Vagina (tissue), 2 donors: ENCODE data around the gene EPB41L5. TPM values are rescaled to one million over a fixed set of nuclear protein-coding genes. Genes with fewer than 3 reads are reported as not detected.

ENCODE experiments used
- DNase-seq, 2 donors: peaks; one replicate each; pipeline ENCODE4 v3.0.0-alpha.2; 2017; ENCODE audit errors: extremely low spot score in 2 of 2
- H3K27ac ChIP-seq: fragments of 200-600 bp; sonication (generic); one replicate; pipeline ENCODE4 v1.5.1; 2019
- H3K27me3 ChIP-seq: fragments of 200-600 bp; sonication (generic); one replicate; pipeline ENCODE4 v1.5.1; 2019
- H3K36me3 ChIP-seq, 2 donors: fragments of 200-600 bp; sonication (generic); one replicate each; pipeline ENCODE4 v1.5.1; 2017 to 2019
- H3K4me1 ChIP-seq: fragments of 200-600 bp; sonication (generic); one replicate; pipeline ENCODE4 v1.5.1; 2019
- H3K4me3 ChIP-seq, 2 donors: fragments of 200-600 bp; sonication (generic); 1 replicate in 1 of 2; 2 replicates in 1 of 2; pipeline ENCODE4 v1.5.1; 2016 to 2019
- H3K9me3 ChIP-seq: fragments of 200-600 bp; sonication (generic); one replicate; pipeline ENCODE4 v1.5.1; 2019
- CTCF ChIP-seq, 3 experiments: fragments of 450-650 bp in 2 of 3; fragments of 200-600 bp in 1 of 3; sonication (generic) in 1 of 3; IDR thresholded peaks; one replicate each; pipeline ENCODE4 v1.5.1; 2017 to 2019; ENCODE audit warnings: antibody characterized with exemption in 3 of 3, mild to moderate bottlenecking in 2 of 3, moderate library complexity in 2 of 3
- POLR2A ChIP-seq, 2 donors: fragments of 450-650 bp; IDR thresholded peaks; one replicate each; pipeline ENCODE4 v1.6.1; 2017; ENCODE audit warnings: antibody characterized with exemption in 2 of 2, mild to moderate bottlenecking in 2 of 2, moderate library complexity in 2 of 2
- POLR2AphosphoS5 ChIP-seq, 2 donors: sonication (generic); formaldehyde crosslinking; IDR thresholded peaks; one replicate each; pipeline ENCODE4 v1.9.0; 2017; ENCODE audit warnings: antibody characterized with exemption in 2 of 2, mild to moderate bottlenecking in 2 of 2, low read depth in 1 of 2; ENCODE audit not compliant: insufficient read depth in 1 of 2
- intact Hi-C: fragments of 100-400 bp; cut with DNase I; formaldehyde crosslinking; loops from one replicate; pipeline ENCODE4 v1.15.1; 2023
- total RNA-seq: library from RNA; depleted of rRNA; stranded (reverse); fragments of >200 nt; gene quantifications from one replicate; pipeline ENCODE4 v1.2.3, GENCODE V29; 2016

EPB41L5 gene
- total RNA-seq, 1 donor from 2014 or later = 37.6 TPM

DNA sequence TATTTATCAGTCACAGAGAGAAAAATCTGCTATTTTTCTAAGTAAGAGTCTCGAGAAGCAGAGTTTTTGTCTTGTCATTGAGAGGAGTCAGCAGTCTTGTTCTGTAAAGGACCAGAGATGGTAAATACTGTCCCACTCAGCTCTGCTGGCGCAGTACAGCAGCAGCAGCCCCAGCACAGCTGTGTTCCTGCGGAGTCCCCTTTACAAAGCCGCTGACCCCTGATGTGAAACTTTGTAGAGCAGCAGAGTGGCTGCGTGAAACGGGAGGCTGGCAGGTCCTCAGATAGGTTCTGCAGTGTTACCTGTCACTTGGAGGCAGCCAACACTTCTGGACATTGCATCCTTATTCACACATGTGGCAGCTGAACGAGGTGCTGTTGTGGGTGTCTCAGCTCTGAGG, 165.1 kb downstream of the EPB41L5 start:
- H3K4me1 ChIP-seq = peaks cover 13% of the 10 kb centered on the region
- TF ChIP-seq CTCF (IDR thresholded peaks at IDR 0.05) (no peak), POLR2A (IDR thresholded peaks at IDR 0.05) (no peak), POLR2AphosphoS5 (IDR thresholded peaks at IDR 0.05; ENCODE audit: insufficient read depth in 1 of 2, low read depth in 1 of 2) (no peak)
- intact Hi-C loops = loop anchor here (10.0 kb wide), 1 partner anchor 473 kb away; no protein-coding TSS in a partner anchor
- H3K9me3 ChIP-seq = no peaks in the 10 kb centered on the region
- no peaks in the 10 kb centered on the region for H3K36me3 ChIP-seq
- H3K27ac ChIP-seq = no peak overlapping the region
- H3K27me3 ChIP-seq = no peaks in the 10 kb centered on the region
- DNase-seq = no peak
- H3K4me3 ChIP-seq = no peak overlapping the region

GRCh38 chr2:120179396-120179795, 166.5 kb downstream of the EPB41L5 start:
- no peak overlapping the region for H3K27ac ChIP-seq
- DNase-seq = no peak
- no peak overlapping the region for H3K4me3 ChIP-seq
- H3K27me3 ChIP-seq = no peaks in the 10 kb centered on the region
- H3K36me3 ChIP-seq = no peaks in the 10 kb centered on the region
- peaks cover 12% of the 10 kb centered on the region for H3K4me1 ChIP-seq
- intact Hi-C loops = loop anchor here (10.0 kb wide), 1 partner anchor 475 kb away; no protein-coding TSS in a partner anchor
- TF ChIP-seq CTCF (IDR thresholded peaks at IDR 0.05) (no peak), POLR2A (IDR thresholded peaks at IDR 0.05) (no peak), POLR2AphosphoS5 (IDR thresholded peaks at IDR 0.05; ENCODE audit: insufficient read depth in 1 of 2, low read depth in 1 of 2) (no peak)
- no peaks in the 10 kb centered on the region for H3K9me3 ChIP-seq

- no peaks in the 10 kb centered on the region for H3K9me3 ChIP-seq
- H3K27ac ChIP-seq = no peak overlapping the region
- DNase-seq = no peak
- TF ChIP-seq POLR2AphosphoS5 (IDR thresholded peaks at IDR 0.05; ENCODE audit: insufficient read depth in 1 of 2, low read depth in 1 of 2) = no peak
- TF ChIP-seq POLR2A (IDR thresholded peaks at IDR 0.05) = no peak
- no peak for TF ChIP-seq CTCF (IDR thresholded peaks at IDR 0.05)
- no peaks in the 10 kb centered on the region for H3K27me3 ChIP-seq
- no peak overlapping the region for H3K4me3 ChIP-seq
- peaks cover 6% of the 10 kb centered on the region for H3K4me1 ChIP-seq
- H3K36me3 ChIP-seq = no peaks in the 10 kb centered on the region
- intact Hi-C loops = no loop called here
Observed at GRCh38 chr2:120180066-120180465, 167.2 kb downstream of the EPB41L5 start.

DNA sequence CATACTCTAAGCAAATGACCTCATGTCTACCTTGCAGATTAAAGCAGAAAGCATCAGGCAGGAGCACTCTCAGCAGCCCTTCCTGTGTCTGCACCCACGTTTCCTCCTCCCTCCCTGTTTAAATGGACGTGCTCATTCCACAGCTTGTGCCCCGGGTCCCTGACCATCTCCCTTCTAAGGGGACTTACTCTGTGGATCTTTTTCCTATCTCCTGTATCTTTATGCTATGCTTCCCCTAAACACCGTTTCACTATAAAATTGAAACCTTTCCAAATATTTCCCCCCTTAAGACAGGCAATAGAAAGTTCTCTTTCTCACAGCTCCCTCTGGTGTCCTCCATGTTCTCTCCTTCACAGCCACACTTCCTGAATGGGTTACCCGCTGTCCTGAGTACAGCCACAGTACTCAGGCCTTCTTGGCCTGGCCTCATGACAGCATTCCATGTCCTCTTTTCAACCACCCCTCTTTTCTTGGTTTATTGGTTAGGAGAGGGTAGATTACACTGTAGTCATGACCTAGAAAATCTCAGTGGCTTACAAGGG, 169.2 kb downstream of the EPB41L5 start:
- H3K4me3 ChIP-seq = no peak overlapping the region
- H3K4me1 ChIP-seq = no peaks in the 10 kb centered on the region
- H3K27ac ChIP-seq = no peak overlapping the region
- intact Hi-C loops = no loop called here
- no peaks in the 10 kb centered on the region for H3K9me3 ChIP-seq
- no peak for DNase-seq
- H3K36me3 ChIP-seq = no peaks in the 10 kb centered on the region
- no peaks in the 10 kb centered on the region for H3K27me3 ChIP-seq
- no peak for TF ChIP-seq POLR2A (IDR thresholded peaks at IDR 0.05)
- no peak for TF ChIP-seq CTCF (IDR thresholded peaks at IDR 0.05)
- TF ChIP-seq POLR2AphosphoS5 (IDR thresholded peaks at IDR 0.05; ENCODE audit: insufficient read depth in 1 of 2, low read depth in 1 of 2) = no peak

GRCh38 chr2:120189189-120189588, 176.3 kb downstream of the EPB41L5 start:
- Histone ChIP-seq H3K4me3 (no peak overlapping the region), H3K9me3 (no peaks in the 10 kb centered on the region), H3K4me1 (no peaks in the 10 kb centered on the region), H3K27me3 (no peaks in the 10 kb centered on the region), H3K36me3 (no peaks in the 10 kb centered on the region), H3K27ac (no peak overlapping the region)
- TF ChIP-seq POLR2A (IDR thresholded peaks at IDR 0.05) = no peak
- intact Hi-C loops = no loop called here
- no peak for DNase-seq
